Neural progenitor cell (in vitro differentiated cells): ENCODE data around the gene BCL6B. TPM values are rescaled to one million over a fixed set of nuclear protein-coding genes. Genes with fewer than 3 reads are reported as not detected.
A peak's percentile ranks its signal among the peaks of the same experiment; 100 is the strongest.

Source experiments
- DNase-seq: peaks from one replicate; pipeline ENCODE4 v3.0.0-alpha.2; 2016; ENCODE audit warnings: low spot score
- H2AFZ ChIP-seq: fragments of 200-600 bp; sonication (generic); replicated peaks from 2 replicates; pipeline ENCODE4 v1.6.1; 2016; ENCODE audit warnings: antibody characterized with exemption
- H3F3A ChIP-seq: fragments of 200-600 bp; sonication (generic); 2 replicates; pipeline ENCODE4 v1.6.1; 2016; ENCODE audit warnings: antibody characterized with exemption, low read depth
- H3K27ac ChIP-seq: fragments of 200-600 bp; sonication (generic); 2 replicates; pipeline ENCODE4 v1.5.1; 2016; ENCODE audit warnings: mild to moderate bottlenecking
- H3K27me3 ChIP-seq: fragments of 200-600 bp; sonication (generic); 2 replicates; pipeline ENCODE4 v1.6.1; 2016; ENCODE audit warnings: mild to moderate bottlenecking, moderate library complexity
- H3K36me3 ChIP-seq: fragments of 200-600 bp; sonication (generic); 2 replicates; pipeline ENCODE4 v1.5.1; 2016
- H3K4me1 ChIP-seq: fragments of 200-600 bp; sonication (generic); 2 replicates; pipeline ENCODE4 v1.6.1; 2016; ENCODE audit warnings: mixed run types
- H3K4me2 ChIP-seq: fragments of 200-600 bp; sonication (generic); 2 replicates; pipeline ENCODE4 v1.6.1; 2016
- H3K4me3 ChIP-seq: fragments of 200-600 bp; sonication (generic); 2 replicates; pipeline ENCODE4 v1.5.1; 2016
- H3K79me2 ChIP-seq: fragments of 200-600 bp; sonication (generic); 2 replicates; pipeline ENCODE4 v1.6.1; 2016; ENCODE audit warnings: low read depth
- H3K9ac ChIP-seq: fragments of 200-600 bp; sonication (generic); 2 replicates; pipeline ENCODE4 v1.6.1; 2016
- H3K9me3 ChIP-seq: fragments of 200-600 bp; sonication (generic); 2 replicates; pipeline ENCODE4 v1.5.1; 2016; ENCODE audit warnings: low read depth
- H4K20me1 ChIP-seq: fragments of 200-600 bp; sonication (generic); 2 replicates; pipeline ENCODE4 v1.6.1; 2016; ENCODE audit warnings: low read depth
- H3K27ac Mint-ChIP-seq: 3 replicates; pipeline ENCODE4 v1.8.0; 2021; ENCODE audit warnings: mixed read lengths
- H3K27me3 Mint-ChIP-seq: 2 replicates; pipeline ENCODE4 v1.8.0; 2022; ENCODE audit warnings: low read depth, mild to moderate bottlenecking, inconsistent platforms, moderate library complexity, mixed read lengths; ENCODE audit not compliant: insufficient read depth
- H3K36me3 Mint-ChIP-seq: 3 replicates; pipeline ENCODE4 v1.8.0; 2021; ENCODE audit warnings: mixed read lengths
- H3K4me1 Mint-ChIP-seq: 3 replicates; pipeline ENCODE4 v1.8.0; 2021; ENCODE audit warnings: mixed read lengths
- H3K4me3 Mint-ChIP-seq: 3 replicates; pipeline ENCODE4 v1.8.0; 2021; ENCODE audit warnings: mild to moderate bottlenecking, moderate library complexity, mixed read lengths
- H3K9me3 Mint-ChIP-seq: 3 replicates; pipeline ENCODE4 v1.8.0; 2020; ENCODE audit warnings: mixed read lengths
- CTCF ChIP-seq: fragments of 200-600 bp; sonication (generic); IDR thresholded peaks from 2 replicates; pipeline ENCODE4 v1.5.1; 2017; ENCODE audit warnings: antibody characterized with exemption, mild to moderate bottlenecking
- EZH2 ChIP-seq: fragments of 200-600 bp; sonication (generic); IDR thresholded peaks from 2 replicates; pipeline ENCODE4 v1.6.1; 2017; ENCODE audit warnings: antibody characterized with exemption, mild to moderate bottlenecking, moderate library complexity
- EZH2phosphoT487 ChIP-seq: fragments of 200-600 bp; sonication (generic); IDR thresholded peaks from 2 replicates; pipeline ENCODE4 v1.6.1; 2017; ENCODE audit warnings: antibody characterized with exemption
- total RNA-seq: library from RNA; depleted of rRNA; stranded (reverse); fragments of >200 nt; gene quantifications from 2 replicates; pipeline ENCODE4 v1.2.3, GENCODE V29; 2015; ENCODE audit warnings: low replicate concordance

BCL6B gene
- total RNA-seq, 1 donor from 2014 or later: 3.8 TPM

- H3K4me2 ChIP-seq: no peak overlapping the region
- no peak overlapping the region for H3K4me3 Mint-ChIP-seq
- H3K4me3 ChIP-seq: no peak overlapping the region
- H3K27me3 Mint-ChIP-seq: peaks cover 2% of the 10 kb centered on the region
- no peaks in the 10 kb centered on the region for H3K4me1 ChIP-seq
- no peak overlapping the region for H3K27ac ChIP-seq
- peaks cover 2% of the 10 kb centered on the region for H3K4me1 Mint-ChIP-seq
- no peaks in the 10 kb centered on the region for H3K9me3 ChIP-seq
- H2AFZ ChIP-seq: no peak overlapping the region
- no peaks in the 10 kb centered on the region for H3K9me3 Mint-ChIP-seq
- H3K79me2 ChIP-seq: no peaks in the 10 kb centered on the region
- no peak for TF ChIP-seq EZH2phosphoT487
- peak; percentile 75 for TF ChIP-seq CTCF
- no peak for TF ChIP-seq EZH2
- no peaks in the 10 kb centered on the region for H3K36me3 ChIP-seq
- H3K27me3 ChIP-seq: peaks cover 8% of the 10 kb centered on the region
- DNase-seq: peak; percentile 52
- no peak overlapping the region for H3K9ac ChIP-seq
- no peak overlapping the region for H3K27ac Mint-ChIP-seq
- peaks cover 27% of the 10 kb centered on the region for H3F3A ChIP-seq
- H3K36me3 Mint-ChIP-seq: peaks cover 12% of the 10 kb centered on the region
- H4K20me1 ChIP-seq: peaks cover 8% of the 10 kb centered on the region
Measured at GRCh38 chr17:7001318-7001961, 21.4 kb upstream of the BCL6B start.

GRCh38 chr17:7002288-7003047 is 20.4 kb upstream of the BCL6B start:
- no peaks in the 10 kb centered on the region for H3K9me3 Mint-ChIP-seq
- Histone ChIP-seq H3K27me3 (no peaks in the 10 kb centered on the region), H3F3A (peaks cover 19% of the 10 kb centered on the region), H4K20me1 (peaks cover 5% of the 10 kb centered on the region), H3K4me3 (no peak overlapping the region), H3K9me3 (no peaks in the 10 kb centered on the region), H2AFZ (no peak overlapping the region), H3K4me2 (no peak overlapping the region), H3K79me2 (no peaks in the 10 kb centered on the region), H3K36me3 (no peaks in the 10 kb centered on the region), H3K9ac (no peak overlapping the region), H3K4me1 (no peaks in the 10 kb centered on the region), H3K27ac (no peak overlapping the region)
- no peak overlapping the region for H3K27ac Mint-ChIP-seq
- DNase-seq: no peak
- H3K36me3 Mint-ChIP-seq: peaks cover 9% of the 10 kb centered on the region
- peaks cover 2% of the 10 kb centered on the region for H3K4me1 Mint-ChIP-seq
- H3K27me3 Mint-ChIP-seq: peaks cover 7% of the 10 kb centered on the region
- no peak overlapping the region for H3K4me3 Mint-ChIP-seq
- TF ChIP-seq EZH2phosphoT487: no peak
- no peak for TF ChIP-seq CTCF
- no peak for TF ChIP-seq EZH2

- Histone ChIP-seq H3K4me1 (no peaks in the 10 kb centered on the region), H3K9me3 (no peaks in the 10 kb centered on the region), H4K20me1 (peaks cover 5% of the 10 kb centered on the region), H3K79me2 (no peaks in the 10 kb centered on the region), H3K36me3 (no peaks in the 10 kb centered on the region), H3K27ac (no peak overlapping the region), H3K4me2 (no peak overlapping the region), H2AFZ (no peak overlapping the region), H3K27me3 (no peaks in the 10 kb centered on the region), H3F3A (peaks cover 19% of the 10 kb centered on the region), H3K4me3 (no peak overlapping the region), H3K9ac (no peak overlapping the region)
- Mint-ChIP-seq H3K36me3 (peaks cover 8% of the 10 kb centered on the region), H3K27ac (no peak overlapping the region), H3K4me1 (peaks cover 2% of the 10 kb centered on the region), H3K9me3 (no peaks in the 10 kb centered on the region), H3K4me3 (no peak overlapping the region), H3K27me3 (peaks cover 4% of the 10 kb centered on the region)
- no peak for DNase-seq
- TF ChIP-seq EZH2phosphoT487 (no peak), CTCF (no peak), EZH2 (no peak)
Measured at GRCh38 chr17:7003745-7004144, 19.1 kb upstream of the BCL6B start.
